ENCODE results near the gene BTG3. TPM values are rescaled to one million over a fixed set of nuclear protein-coding genes. Genes with fewer than 3 reads are reported as not detected.

Gene BTG3
- total RNA-seq, 1 donor from 2014 or later: 23.3 TPM

Other genes with a start within 250 kb of the BTG3 start
- 54.9 TPM for gene CXADR, start 99.9 kb downstream of the BTG3 start, total RNA-seq (ENCODE audit: unreplicated experiment)
- 14.3 TPM for gene C21orf91, start 206.5 kb upstream of the BTG3 start, total RNA-seq (ENCODE audit: unreplicated experiment)

Data from glutamatergic neuron (in vitro differentiated cells).